NCI-H1436 (cell line): ENCODE results near the gene TCF12.

ENCODE experiments used
- DNase-seq: peaks from one replicate; lab custom pipeline; 2025; lab: John Stamatoyannopoulos, UW

The TCF12 gene

GRCh38 chr15:57048930-57049549 lies 130.6 kb downstream of the TCF12 start:
- no peak for DNase-seq

- DNase-seq, result no peak
Observed at GRCh38 chr15:57053470-57053869, 135.0 kb downstream of the TCF12 start.

- DNase-seq, result no peak
Observed at GRCh38 chr15:57054204-57054750, 135.8 kb downstream of the TCF12 start.

- no peak for DNase-seq
Observed at GRCh38 chr15:57056357-57056756, 137.9 kb downstream of the TCF12 start.

DNA sequence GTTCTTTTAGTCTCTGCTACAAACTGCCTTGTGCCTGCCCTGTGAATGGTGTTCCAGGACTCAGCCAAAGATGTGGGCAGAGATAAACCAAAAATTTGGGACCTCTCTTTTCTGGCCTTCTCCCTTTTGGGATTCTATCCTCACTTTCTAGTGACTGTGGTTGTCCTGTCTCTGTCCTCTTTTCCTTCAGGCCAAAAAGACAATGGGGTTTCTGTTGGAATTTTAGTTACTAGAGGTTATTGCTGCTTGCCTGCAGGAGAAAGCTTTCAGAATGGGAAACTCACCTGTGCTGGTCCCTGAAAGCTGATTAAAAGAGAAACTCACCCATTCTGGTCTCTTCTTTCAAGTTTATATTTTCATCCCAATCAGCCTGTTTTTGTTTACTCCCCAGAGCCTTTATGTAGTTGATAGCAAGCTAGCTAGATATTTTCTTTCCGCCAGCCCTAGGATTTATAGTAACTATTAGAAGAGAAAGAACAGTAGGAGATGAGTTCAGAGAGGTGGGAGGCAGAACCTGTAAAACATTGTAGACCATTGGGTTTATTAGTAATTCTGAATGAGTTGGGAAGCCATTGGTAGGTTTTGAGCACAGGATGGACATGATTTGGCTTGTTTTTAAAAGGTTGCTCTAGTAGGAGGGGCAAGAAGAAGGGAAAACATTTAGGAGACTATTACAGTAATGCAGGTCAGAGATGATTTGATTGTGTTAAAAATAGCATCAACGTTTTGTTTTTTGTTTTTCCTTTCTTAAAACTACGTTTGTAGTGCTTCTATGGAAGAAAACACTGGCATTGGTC lies 138.9 kb downstream of the TCF12 start:
- DNase-seq, result no peak

DNA sequence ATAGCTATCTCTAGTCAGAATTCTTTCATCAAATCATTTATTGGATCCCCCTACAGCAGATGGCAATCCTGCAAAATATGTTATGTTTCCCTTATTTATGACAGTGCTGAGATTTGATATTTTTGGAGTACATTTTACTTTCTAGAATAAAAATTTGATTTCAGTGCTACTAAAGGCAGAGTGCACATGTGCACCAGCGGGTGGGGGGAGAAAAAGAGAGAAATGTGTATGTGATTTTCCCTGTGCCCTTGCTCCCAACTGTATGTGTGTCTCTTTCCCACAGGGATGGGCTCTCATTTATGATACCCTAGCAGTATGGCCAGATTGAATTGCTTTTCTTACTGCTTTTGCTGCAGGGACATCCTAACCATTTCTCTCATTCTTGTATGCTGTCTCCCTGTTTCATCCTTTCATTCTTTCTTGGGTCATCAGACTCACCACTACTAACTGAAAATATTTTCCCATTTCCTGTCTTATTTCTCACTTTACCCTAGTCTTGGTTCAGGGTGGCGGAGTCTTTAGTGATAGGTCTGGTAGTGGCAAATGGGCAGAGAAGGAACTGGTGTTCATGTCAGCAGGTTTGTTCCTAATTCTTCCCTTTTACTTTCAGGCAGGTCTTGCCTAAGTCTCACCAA lies 140.7 kb downstream of the TCF12 start:
- no peak for DNase-seq

- DNase-seq, result no peak
Observed at GRCh38 chr15:57060799-57061198, 142.4 kb downstream of the TCF12 start.

DNA sequence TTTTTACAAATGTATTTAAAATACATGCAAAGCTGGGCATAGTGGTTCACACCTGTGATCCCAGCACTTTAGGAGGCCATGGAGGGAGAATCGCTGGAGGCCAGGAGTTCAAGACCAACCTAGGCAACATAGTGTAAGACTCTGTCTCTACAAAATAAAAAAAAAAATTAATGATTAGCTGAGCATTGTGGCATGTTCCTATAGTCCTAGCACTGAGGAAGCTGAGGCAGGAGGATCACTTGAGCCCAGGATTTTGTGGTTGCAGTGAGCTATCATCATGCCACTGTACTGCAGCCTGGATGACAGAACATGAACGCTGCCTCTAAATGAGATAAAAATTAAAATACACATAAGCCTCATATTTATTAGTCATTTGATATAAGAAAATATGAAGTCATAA lies 142.8 kb downstream of the TCF12 start:
- DNase-seq, result no peak

GRCh38 chr15:57061696-57062095 lies 143.3 kb downstream of the TCF12 start:
- DNase-seq, result no peak

DNA sequence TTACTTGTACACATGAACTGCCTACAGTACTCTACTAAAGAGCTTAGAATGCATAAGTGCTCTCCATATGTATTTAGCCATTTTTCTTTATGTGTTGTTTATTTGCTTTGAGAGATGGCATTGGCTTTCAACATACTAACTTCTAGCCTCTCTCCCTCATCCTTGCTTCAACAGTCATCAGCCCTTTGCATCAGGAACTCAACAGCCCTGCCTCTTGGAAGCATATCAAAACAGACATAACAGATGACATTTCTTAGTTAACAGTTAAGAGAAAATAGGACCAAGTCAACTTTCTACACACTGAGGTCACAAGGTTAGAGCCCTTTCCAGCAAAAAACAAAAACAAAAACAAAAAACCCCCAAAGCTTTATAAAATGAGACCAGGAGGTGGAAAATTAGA lies 145.6 kb downstream of the TCF12 start:
- no peak for DNase-seq

- no peak for DNase-seq
Observed at GRCh38 chr15:57069423-57069822, 151.0 kb downstream of the TCF12 start.

GRCh38 chr15:57070674-57071073 lies 152.2 kb downstream of the TCF12 start:
- DNase-seq, result no peak

DNA sequence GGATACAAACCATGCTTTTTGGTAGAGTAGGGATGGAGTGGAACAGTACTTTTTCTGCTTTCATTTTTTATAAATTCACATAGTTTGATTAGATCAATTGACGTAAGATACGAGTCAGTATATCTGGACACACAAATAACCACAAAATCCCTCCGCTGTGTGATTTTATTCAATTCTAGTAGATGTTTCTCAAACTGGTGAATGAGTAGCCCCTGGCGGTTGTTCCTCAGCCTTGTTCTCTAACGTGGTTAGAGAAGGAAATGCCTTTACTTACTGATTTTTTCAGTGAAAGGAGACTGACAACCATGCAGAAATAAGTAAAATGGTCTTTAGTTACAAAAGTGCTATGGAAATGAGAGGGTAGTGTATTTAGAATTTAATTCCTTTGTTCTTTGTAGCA lies 161.0 kb downstream of the TCF12 start:
- DNase-seq, result no peak

- DNase-seq, result no peak
Observed at GRCh38 chr15:57079931-57080620, 161.6 kb downstream of the TCF12 start.

- DNase-seq, result no peak
Observed at GRCh38 chr15:57082054-57082728, 163.7 kb downstream of the TCF12 start.

- DNase-seq, result no peak
Observed at GRCh38 chr15:57084192-57084591, 165.7 kb downstream of the TCF12 start.

DNA sequence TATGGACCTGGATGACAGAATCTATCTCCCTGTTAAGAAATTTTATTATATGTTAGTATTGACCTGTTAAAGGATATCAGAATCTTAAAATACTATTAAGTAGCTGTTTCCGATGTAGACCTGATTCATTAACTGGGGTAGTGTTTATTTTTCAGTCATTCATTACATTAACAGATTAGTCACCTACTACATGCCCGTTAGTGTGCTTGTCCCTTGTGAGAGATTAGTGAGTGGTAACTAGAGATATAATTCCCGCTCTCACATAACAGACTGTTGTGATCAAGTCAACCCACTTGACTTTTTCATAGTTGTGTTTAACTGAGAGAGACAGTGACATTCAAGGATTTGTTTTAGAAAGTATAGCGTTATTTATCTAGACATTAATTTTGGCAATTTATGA lies 166.8 kb downstream of the TCF12 start:
- DNase-seq, result no peak

DNA sequence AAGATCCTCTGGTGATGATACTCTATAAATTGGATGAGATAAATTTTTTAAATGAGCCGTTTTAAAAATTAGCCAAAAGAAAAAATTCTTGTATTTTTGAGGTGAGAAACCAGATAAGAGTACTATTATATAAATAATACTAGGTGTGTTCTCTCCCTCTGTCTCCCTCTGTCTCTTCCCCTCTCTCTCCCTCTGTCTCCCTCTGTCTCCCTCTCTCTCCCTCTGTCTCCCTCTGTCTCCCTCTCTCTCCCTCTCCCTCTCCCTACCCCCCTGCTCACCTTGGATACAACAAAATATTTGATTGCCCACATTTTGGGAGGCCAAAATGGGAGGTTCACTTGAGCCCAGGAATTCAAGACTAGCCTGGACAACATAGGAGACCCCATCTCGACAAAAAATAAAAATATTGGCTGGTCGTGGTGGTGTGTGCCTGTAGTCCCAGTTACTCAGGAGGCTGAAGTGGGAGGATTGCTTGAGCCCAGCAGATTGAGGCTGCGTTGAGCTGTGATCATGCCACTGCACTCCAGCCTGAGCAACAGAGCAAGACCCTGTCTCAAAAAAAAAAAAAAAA lies 168.5 kb downstream of the TCF12 start:
- DNase-seq, result no peak

- DNase-seq, result no peak
Observed at GRCh38 chr15:57089815-57090495, 171.5 kb downstream of the TCF12 start.

GRCh38 chr15:57090496-57090859 lies 172.0 kb downstream of the TCF12 start:
- DNase-seq, result peak; percentile 26

DNA sequence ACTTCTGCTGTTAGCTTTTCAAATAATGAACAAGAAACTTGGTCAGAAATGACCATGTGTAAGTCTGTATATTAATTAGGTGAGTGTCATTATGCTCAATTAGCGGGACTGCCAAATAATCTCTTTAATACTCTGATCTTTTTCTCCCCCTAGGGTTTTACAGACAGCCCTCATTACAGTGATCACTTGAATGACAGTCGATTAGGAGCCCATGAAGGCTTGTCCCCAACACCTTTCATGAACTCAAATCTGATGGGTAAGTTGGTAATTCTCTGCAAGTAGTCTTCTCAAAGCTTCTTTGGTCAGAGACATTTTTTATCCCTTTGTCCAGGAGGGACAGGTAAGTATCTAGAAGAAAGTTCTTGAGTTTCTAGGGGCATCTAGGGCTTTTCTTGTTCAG lies 173.2 kb downstream of the TCF12 start:
- no peak for DNase-seq
